ENCODE measurements around the gene PIGC. TPM values are rescaled to one million over a fixed set of nuclear protein-coding genes. Genes with fewer than 3 reads are reported as not detected.
"Not testable (repeated sequence)": the region's sequence is repeated elsewhere in the genome, so short reads cannot be mapped to it uniquely, and the experiment has no call there.

PIGC gene
- total RNA-seq, 1 experiment from 2014 or later: 41.4 TPM

DNA sequence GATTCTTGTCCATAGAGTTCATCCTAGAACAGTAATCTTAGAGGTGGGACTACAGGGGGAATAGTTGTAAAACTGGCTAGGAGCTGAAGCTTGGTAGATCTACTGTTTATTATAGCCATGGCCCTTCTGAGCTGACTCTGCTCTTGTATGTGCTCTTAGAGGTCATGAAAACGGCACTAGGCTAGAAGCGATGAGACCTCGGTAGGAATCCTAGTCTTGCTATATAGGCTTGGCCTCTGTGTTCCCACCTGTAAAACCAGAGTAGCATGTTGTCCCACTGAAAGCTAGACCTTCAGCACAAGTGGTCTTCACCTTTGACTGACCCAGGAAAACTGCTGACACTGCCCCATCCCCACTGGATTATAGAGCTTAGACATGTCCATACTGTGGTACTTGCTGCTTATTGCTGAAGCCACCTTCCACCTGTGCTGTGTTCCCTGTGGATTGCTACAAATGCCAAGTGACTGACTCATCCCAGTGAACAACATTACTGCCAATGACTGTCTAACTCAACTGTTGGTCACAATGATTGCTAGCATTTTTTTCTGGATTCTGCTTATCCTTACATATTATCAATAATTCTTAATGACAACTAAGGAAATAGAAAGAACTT lies 23.0 kb upstream of the PIGC start:
- no peak for DNase-seq (ENCODE audit: low spot score)

DNA sequence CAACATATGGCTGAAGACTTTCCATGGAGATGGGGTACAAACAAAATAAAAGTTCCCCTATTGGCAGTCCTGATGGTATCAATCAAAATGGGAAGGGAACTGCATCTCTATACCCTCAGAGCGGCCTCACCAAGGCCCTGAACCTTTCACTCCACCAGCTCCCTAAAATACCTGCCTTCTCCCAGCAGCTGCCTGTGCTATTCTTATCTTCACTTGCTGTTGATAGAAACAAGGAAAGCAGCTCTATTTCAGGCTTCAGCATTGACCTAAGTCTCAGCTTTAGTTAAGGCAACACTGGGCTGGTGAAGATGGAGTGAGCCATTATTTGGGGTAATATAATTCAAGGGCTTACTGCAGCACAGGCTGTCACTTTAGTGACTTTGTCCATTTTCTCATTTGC lies 21.7 kb upstream of the PIGC start:
- no peak for DNase-seq (ENCODE audit: low spot score)

DNA sequence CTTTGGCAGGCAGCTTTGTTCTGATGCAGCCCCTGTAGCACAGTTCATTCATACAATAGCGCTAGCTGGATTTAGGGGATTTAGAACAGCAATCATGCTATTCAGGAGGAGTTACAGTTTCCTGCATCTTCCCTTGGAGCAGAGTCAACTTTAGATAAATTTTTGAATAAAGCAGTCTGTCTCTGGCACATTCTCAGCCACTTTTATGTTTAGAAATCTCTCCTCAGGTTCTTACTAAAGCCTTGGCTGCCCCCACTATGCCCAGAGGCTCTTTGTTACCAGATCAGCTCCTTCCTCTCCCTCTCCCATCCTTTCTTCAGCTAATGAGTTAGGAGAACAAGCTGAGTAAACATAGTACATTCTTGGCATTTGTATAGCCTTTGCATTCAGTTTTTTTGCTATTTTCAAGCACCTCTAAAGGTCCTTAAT lies 17.0 kb upstream of the PIGC start:
- no peak for DNase-seq (ENCODE audit: low spot score)

GRCh38 chr1:172460177-172460576 lies 16.3 kb upstream of the PIGC start:
- no peak for DNase-seq (ENCODE audit: low spot score)

DNA sequence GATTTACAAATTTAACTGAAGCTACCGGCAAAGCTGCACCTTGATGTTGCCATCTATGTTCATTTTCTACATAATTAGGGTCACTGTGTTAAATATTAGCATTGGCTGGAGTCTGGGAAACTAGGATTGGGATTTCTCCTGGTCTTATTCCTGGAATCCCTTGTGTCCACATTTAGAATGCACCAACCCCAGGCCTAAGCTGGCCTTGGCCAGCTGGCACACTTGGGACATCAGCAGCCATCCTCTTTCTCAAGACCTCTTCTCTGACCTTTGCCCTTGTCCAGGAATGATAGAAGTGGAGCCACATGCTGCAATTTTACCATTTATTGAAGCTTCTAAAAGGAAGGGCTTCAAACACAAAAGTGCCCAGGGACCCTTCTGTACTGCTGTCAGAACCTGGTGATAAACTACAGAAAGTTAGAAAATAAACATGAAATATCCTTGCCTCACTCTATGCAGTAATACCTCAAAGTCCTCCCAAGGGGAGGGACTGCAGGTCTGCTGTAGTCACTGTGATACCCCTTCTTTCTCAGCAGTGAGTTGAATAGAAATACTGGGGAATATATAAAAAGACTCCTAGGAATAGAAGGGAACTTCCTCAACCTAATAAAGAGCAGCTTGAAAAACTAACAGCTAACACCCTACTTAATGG lies 13.7 kb upstream of the PIGC start:
- DNase-seq (ENCODE audit: low spot score): no peak

GRCh38 chr1:172456344-172456769 lies 12.5 kb upstream of the PIGC start:
- DNase-seq (ENCODE audit: low spot score): no peak

GRCh38 chr1:172455451-172455850 lies 11.6 kb upstream of the PIGC start:
- DNase-seq (ENCODE audit: low spot score): no peak

DNA sequence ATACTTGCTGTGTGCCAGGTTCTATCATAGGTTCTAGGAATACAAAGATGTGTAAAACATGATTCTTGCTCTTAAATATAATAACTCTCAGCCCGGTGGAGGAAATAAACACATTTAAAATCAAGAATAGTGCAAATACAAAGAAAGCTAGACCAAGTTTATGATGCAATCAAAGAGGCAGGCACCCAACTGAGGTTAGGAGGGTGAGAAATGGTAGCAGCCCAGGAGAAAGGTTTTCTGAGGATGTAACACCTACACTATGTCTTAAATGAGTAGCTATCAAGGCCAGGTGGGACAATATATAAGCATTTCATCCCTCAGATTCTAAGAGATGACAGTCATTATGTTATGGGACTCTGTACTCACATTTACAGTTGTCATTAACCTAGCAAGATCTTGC lies 9.7 kb upstream of the PIGC start:
- no peak for DNase-seq (ENCODE audit: low spot score)

DNA sequence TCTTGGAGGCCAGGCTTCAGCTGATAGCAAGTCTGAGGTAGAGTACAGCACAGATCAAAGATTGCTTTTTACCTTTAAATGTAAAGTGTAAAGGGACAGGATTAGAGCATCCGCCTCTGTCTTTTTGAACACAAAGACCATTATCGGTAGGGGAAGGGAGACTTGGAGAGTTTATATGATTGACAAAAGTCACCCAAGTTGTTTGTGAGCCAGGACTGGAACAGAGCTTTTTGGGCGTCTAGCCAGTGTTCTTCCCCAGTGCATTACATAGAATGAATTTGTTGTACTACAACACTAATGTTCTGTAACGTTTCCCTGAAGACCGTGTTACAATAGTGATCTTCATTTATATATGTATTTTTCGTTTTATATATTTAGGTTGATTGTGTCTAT lies 9.3 kb upstream of the PIGC start:
- DNase-seq (ENCODE audit: low spot score): no peak

- DNase-seq (ENCODE audit: low spot score): no peak
Observed at GRCh38 chr1:172452536-172453152, 8.8 kb upstream of the PIGC start.

DNA sequence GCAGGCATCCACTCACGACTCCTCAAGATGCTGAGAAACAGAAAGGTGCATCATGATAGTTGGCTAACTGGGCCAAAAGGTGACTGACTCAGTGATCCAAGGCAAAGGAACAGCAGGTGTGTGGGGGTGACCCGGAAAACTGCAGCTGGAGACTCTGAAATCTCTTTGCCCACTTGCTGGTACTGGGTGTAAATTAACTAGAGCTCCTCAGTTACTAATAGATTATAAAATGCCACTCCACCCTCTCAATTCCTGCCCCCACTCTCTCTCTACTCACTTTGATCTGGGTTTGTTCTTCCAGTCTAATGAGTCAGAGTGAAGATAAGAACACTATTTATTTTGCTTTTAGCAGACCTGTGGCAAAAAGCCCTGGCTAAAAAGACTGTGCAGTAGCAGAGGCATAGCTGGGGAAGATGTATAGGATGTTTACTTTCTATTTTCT lies 7.2 kb upstream of the PIGC start:
- peak; percentile 52 for DNase-seq (ENCODE audit: low spot score)

- no peak for DNase-seq (ENCODE audit: low spot score)
Observed at GRCh38 chr1:172450524-172450885, 6.6 kb upstream of the PIGC start.

GRCh38 chr1:172449585-172450523 lies 6.0 kb upstream of the PIGC start:
- DNase-seq (ENCODE audit: low spot score): peak; percentile 64

GRCh38 chr1:172448995-172449584 lies 5.2 kb upstream of the PIGC start:
- no peak for DNase-seq (ENCODE audit: low spot score)

DNA sequence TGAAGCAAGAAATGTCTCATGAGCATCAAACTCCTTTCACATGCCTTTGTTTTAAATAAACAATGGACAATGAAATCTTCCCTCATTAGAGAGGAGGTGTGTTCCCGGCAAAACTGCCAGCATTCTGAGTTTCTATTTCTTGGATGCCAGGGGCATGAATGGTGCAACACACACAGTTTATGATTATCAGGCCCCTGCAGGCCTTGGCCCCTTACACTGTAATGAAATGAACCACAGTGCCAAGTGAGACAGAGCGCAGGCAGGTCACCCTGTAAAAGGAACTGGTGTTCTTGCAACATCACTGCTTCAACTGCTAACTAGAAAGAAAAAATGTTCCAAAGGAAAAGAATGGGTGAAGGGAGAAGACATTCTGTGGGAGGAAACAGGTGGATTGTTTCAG lies 3.8 kb upstream of the PIGC start:
- DNase-seq (ENCODE audit: low spot score): no peak

DNA sequence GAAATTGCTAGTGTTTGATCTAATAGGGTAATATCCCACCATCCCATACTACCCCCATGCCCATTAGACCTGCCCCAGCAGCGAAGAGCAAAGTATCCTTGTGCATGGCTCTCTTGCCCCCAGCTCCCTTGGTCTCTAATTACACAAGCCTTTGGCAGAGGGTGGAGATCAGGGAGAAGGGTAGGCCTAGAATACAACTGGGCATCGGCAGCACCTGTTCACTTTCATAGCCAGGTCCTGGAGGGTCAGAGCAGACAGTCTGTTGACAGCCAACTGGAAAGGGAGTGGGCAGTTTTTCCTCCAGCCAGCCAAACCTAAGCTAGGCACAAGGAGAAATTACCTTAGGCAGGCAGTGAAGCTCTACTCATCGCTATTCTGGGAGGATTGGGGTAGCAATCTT lies 2.7 kb upstream of the PIGC start:
- DNase-seq (ENCODE audit: low spot score): no peak

DNA sequence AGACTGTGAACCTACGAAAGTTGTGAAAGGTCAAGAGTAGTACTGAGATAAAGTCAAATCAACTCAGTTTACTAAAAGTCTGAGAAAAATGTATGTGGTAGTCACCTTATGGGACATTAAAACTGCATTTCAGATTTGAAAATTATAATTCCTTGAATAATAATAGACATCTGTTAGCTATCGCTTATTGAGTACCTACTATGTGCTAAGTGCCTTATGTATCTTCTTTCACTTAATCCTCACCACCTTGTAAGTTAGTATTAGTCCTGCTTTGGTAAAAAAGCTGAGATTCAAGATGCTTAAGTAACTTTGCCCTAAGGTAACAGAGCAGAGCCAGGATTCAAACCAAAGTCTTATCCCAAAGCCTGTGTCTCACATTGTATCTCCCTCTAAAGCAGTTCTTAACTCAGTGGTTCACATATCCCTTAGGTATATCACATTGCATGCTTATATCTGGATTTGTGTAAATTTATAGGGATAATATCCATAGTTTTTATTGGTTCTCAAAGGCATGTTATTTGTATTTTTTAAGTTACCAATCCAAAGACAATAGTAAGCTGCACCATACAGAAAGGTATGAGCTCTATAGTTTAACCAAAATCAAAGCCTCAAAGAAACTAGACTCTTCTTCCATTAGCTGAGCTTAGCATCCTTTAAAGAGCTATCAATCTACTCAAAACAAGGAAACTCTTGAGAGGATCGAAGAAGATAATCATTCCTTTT lies 865 bp downstream of the PIGC start:
- no peak for DNase-seq (ENCODE audit: low spot score)

- no peak for DNase-seq (ENCODE audit: low spot score)
Observed at GRCh38 chr1:172442404-172442803, 1.5 kb downstream of the PIGC start.

DNA sequence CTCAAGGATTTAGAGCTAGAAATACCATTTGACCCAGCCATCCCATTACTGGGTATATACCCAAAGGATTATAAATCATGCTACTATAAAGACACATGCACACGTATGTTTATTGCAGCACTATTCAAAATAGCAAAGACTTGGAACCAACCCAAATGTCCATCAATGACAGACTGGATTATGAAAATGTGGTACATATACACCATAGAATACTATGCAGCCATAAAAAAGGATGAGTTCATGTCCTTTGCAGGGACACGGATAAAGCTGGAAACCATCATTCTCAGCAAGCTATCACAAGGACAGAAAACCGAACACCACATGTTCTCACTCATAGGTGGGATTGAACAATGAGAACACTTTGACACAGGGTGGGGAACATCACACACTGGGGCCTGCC lies 6.7 kb downstream of the PIGC start:
- not testable (repeated sequence) for DNase-seq (ENCODE audit: low spot score)

- no peak for DNase-seq (ENCODE audit: low spot score)
Observed at GRCh38 chr1:172431721-172432192, 12.1 kb downstream of the PIGC start.

- no peak for DNase-seq (ENCODE audit: low spot score)
Observed at GRCh38 chr1:172431204-172431603, 12.7 kb downstream of the PIGC start.
